Tibial nerve (tissue), 4 donors: ENCODE measurements around the gene ISG20. TPM values are rescaled to one million over a fixed set of nuclear protein-coding genes. Genes with fewer than 3 reads are reported as not detected.

ENCODE experiments used
- DNase-seq, 2 donors: peaks; one replicate each; pipeline ENCODE4 v3.0.0-alpha.2; 2019; ENCODE audit warnings: low spot score in 2 of 2
- H3K27ac ChIP-seq, 4 donors: fragments of 200-600 bp; sonication (generic) in 3 of 4; one replicate each; pipeline ENCODE4 v1.5.1; 2017 to 2019; ENCODE audit warnings: mild to moderate bottlenecking in 1 of 4
- H3K27me3 ChIP-seq, 2 donors: fragments of 200-600 bp; sonication (generic) in 1 of 2; one replicate each; pipeline versions ENCODE4 v1.5.1 to v1.6.0; 2017 to 2019
- H3K36me3 ChIP-seq, 3 donors: fragments of 200-600 bp; sonication (generic); one replicate each; pipeline ENCODE4 v1.5.1; 2018 to 2019
- H3K4me1 ChIP-seq, 4 donors: fragments of 200-600 bp; sonication (generic) in 3 of 4; one replicate each; pipeline ENCODE4 v1.5.1; 2017 to 2019
- H3K4me3 ChIP-seq, 4 donors: fragments of 200-600 bp; sonication (generic) in 3 of 4; one replicate each; pipeline ENCODE4 v1.5.1; 2017 to 2019; ENCODE audit warnings: mild to moderate bottlenecking in 1 of 4, moderate library complexity in 1 of 4
- H3K9me3 ChIP-seq, 4 donors: fragments of 200-600 bp; sonication (generic) in 3 of 4; one replicate each; pipeline ENCODE4 v1.5.1; 2017 to 2019
- CTCF ChIP-seq, 5 experiments: fragments of 200-600 bp in 3 of 5; fragments of 450-650 bp in 2 of 5; sonication (generic) in 3 of 5; IDR thresholded peaks; one replicate each; pipeline ENCODE4 v1.5.1; 2016 to 2019; ENCODE audit warnings: antibody characterized with exemption in 5 of 5, mild to moderate bottlenecking in 3 of 5, moderate library complexity in 2 of 5
- EP300 ChIP-seq, 2 donors: sonication (generic); formaldehyde crosslinking; IDR thresholded peaks; one replicate each; pipeline ENCODE4 v1.6.1; 2017; ENCODE audit warnings: antibody characterized with exemption in 2 of 2, mild to moderate bottlenecking in 1 of 2
- POLR2A ChIP-seq, 2 donors: fragments of 450-650 bp; IDR thresholded peaks; one replicate each; pipeline ENCODE4 v1.6.1; 2017; ENCODE audit warnings: antibody characterized with exemption in 2 of 2, mild to moderate bottlenecking in 2 of 2, moderate library complexity in 2 of 2
- WGBS, 2 donors: methylation state at CpG; one replicate each; pipeline ENCODE4 v1.1.5; 2018; 5-methylcytosine and 5-hydroxymethylcytosine counted together
- total RNA-seq, 4 donors: library from RNA; depleted of rRNA; stranded (reverse); fragments of >200 nt; gene quantifications; one replicate each; pipeline ENCODE4 v1.1.0, GENCODE V29; 2016

The ISG20 gene
- total RNA-seq, 4 donors from 2014 or later, result 18.2 to 34.5 (median 23.8) TPM

GRCh38 chr15:88644741-88645140 is 5.9 kb downstream of the ISG20 start:
- no peaks in the 10 kb centered on the region for H3K27me3 ChIP-seq
- no peak for TF ChIP-seq CTCF (IDR thresholded peaks at IDR 0.05)
- H3K27ac ChIP-seq, result peak overlapping the region in 1 of 4 donors; percentile 55
- DNase-seq, result no peak
- WGBS, 2 donors, result 88 to 89% methylated on average over 9 of the region's 9 CpGs
- no peaks in the 10 kb centered on the region for H3K9me3 ChIP-seq
- H3K36me3 ChIP-seq, result no peaks in the 10 kb centered on the region
- no peak overlapping the region for H3K4me3 ChIP-seq
- peaks cover 3 to 54% (median 35%) of the 10 kb centered on the region in 4 donors for H3K4me1 ChIP-seq

GRCh38 chr15:88645171-88646087 is 6.6 kb downstream of the ISG20 start:
- 94 to 96% methylated on average over 14 of the region's 14 CpGs for WGBS, 2 donors
- Histone ChIP-seq H3K27ac (peak overlapping the region in 1 of 4 donors; percentile 96), H3K4me3 (no peak overlapping the region), H3K27me3 (no peaks in the 10 kb centered on the region), H3K9me3 (no peaks in the 10 kb centered on the region), H3K4me1 (peaks cover 3 to 54% (median 36%) of the 10 kb centered on the region in 4 donors), H3K36me3 (no peaks in the 10 kb centered on the region)
- no peak for DNase-seq
- no peak for TF ChIP-seq EP300 (IDR thresholded peaks at IDR 0.05)
- no peak for TF ChIP-seq POLR2A (IDR thresholded peaks at IDR 0.05)
- TF ChIP-seq CTCF (IDR thresholded peaks at IDR 0.05), result no peak

DNA sequence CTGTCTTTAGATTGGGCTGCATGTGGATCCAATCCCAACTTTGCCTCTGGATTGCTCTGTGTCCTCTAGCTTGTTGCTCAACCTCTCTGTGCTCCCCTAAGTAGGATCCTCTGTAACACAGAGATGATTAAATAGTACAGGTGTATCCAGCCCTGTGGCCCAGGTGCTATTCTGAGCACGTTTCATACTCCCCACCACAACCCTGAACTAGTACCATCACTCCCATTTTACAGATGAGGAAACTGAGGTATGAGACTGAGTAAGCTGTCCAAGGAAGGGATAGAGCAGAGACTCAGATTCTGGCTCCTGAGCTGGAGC is 7.2 kb downstream of the ISG20 start:
- peaks cover 3 to 56% (median 35%) of the 10 kb centered on the region in 4 donors for H3K4me1 ChIP-seq

GRCh38 chr15:88646951-88647350 is 8.1 kb downstream of the ISG20 start:
- no peaks in the 10 kb centered on the region for H3K9me3 ChIP-seq
- peaks cover 3 to 56% (median 36%) of the 10 kb centered on the region in 4 donors for H3K4me1 ChIP-seq
- peak overlapping the region; percentile 82 to 97 (median 94) for H3K27ac ChIP-seq
- TF ChIP-seq POLR2A (IDR thresholded peaks at IDR 0.05) (no peak), EP300 (IDR thresholded peaks at IDR 0.05) (no peak), CTCF (IDR thresholded peaks at IDR 0.05) (no peak)
- DNase-seq, result no peak
- H3K27me3 ChIP-seq, result no peaks in the 10 kb centered on the region
- no peak overlapping the region for H3K4me3 ChIP-seq
- H3K36me3 ChIP-seq, result no peaks in the 10 kb centered on the region
- 97% methylated on average over 5 of the region's 5 CpGs for WGBS, 2 donors

More for the DNA sequence above, 7.2 kb downstream of the ISG20 start:
- 90 to 95% methylated on average over 1 of the region's 1 CpG for WGBS, 2 donors
- Histone ChIP-seq H3K9me3 (no peaks in the 10 kb centered on the region), H3K27me3 (no peaks in the 10 kb centered on the region), H3K4me3 (no peak overlapping the region), H3K27ac (peak overlapping the region in 1 of 4 donors; percentile 96), H3K36me3 (no peaks in the 10 kb centered on the region)
- DNase-seq, result no peak
- TF ChIP-seq EP300 (IDR thresholded peaks at IDR 0.05) (no peak), POLR2A (IDR thresholded peaks at IDR 0.05) (no peak), CTCF (IDR thresholded peaks at IDR 0.05) (no peak)

- H3K27ac ChIP-seq, result peak overlapping the region; percentile 82 to 97 (median 94)
- TF ChIP-seq POLR2A (IDR thresholded peaks at IDR 0.05) (no peak), CTCF (IDR thresholded peaks at IDR 0.05) (no peak), EP300 (IDR thresholded peaks at IDR 0.05) (no peak)
- peaks cover 3 to 54% (median 37%) of the 10 kb centered on the region in 4 donors for H3K4me1 ChIP-seq
- H3K27me3 ChIP-seq, result no peaks in the 10 kb centered on the region
- H3K36me3 ChIP-seq, result no peaks in the 10 kb centered on the region
- no peak for DNase-seq
- H3K4me3 ChIP-seq, result no peak overlapping the region
- H3K9me3 ChIP-seq, result no peaks in the 10 kb centered on the region
- WGBS, 2 donors, result 82 to 83% methylated on average over 11 of the region's 11 CpGs
Measured at GRCh38 chr15:88647351-88648105, 8.7 kb downstream of the ISG20 start.
